ENCODE results near the gene KIAA1328. TPM values are rescaled to one million over a fixed set of nuclear protein-coding genes. Genes with fewer than 3 reads are reported as not detected.
"Not testable (repeated sequence)": the region's sequence is repeated elsewhere in the genome, so short reads cannot be mapped to it uniquely, and the experiment has no call there.

KIAA1328 gene
- total RNA-seq, 4 donors from 2014 or later, result 21.2 to 26.6 (median 24.8) TPM

GRCh38 chr18:36813824-36814223 is 15.1 kb upstream of the KIAA1328 start:
- Histone ChIP-seq H3K4me3 (replicated peaks in 1 of 3) (no peak overlapping the region), H3K4me1 (peaks cover 3 to 8% of the 10 kb centered on the region in 2 donors), H3K27ac (no peak overlapping the region), H3K9me3 (no peaks in the 10 kb centered on the region), H3K36me3 (peaks cover 0 to 5% of the 10 kb centered on the region in 2 donors), H3K27me3 (no peaks in the 10 kb centered on the region)
- intact Hi-C loops (cut with DNase I), result no loop called here
- no peak for DNase-seq
- WGBS, 2 donors, result 87 to 88% methylated on average over 3 of the region's 3 CpGs
- TF ChIP-seq CTCF (IDR thresholded peaks at IDR 0.05), result no peak
- TF ChIP-seq POLR2A (IDR thresholded peaks at IDR 0.05), result no peak

- Histone ChIP-seq H3K9me3 (no peaks in the 10 kb centered on the region), H3K36me3 (peaks cover 0 to 5% of the 10 kb centered on the region in 2 donors), H3K27me3 (no peaks in the 10 kb centered on the region), H3K4me1 (peaks cover 3 to 8% of the 10 kb centered on the region in 2 donors), H3K4me3 (replicated peaks in 1 of 3) (no peak overlapping the region), H3K27ac (no peak overlapping the region)
- 0 to 29% methylated on average over 1 of the region's 1 CpG for WGBS, 2 donors
- intact Hi-C loops (cut with DNase I), result no loop called here
- TF ChIP-seq POLR2A (IDR thresholded peaks at IDR 0.05) (no peak), CTCF (IDR thresholded peaks at IDR 0.05) (no peak)
- peak; percentile 22 to 35 for DNase-seq
These were observed 13.9 kb upstream of the KIAA1328 start for GRCh38 chr18:36814994-36815393.

- not testable (repeated sequence) for H3K36me3 ChIP-seq
These were observed 12.8 kb upstream of the KIAA1328 start for GRCh38 chr18:36816096-36816495.

GRCh38 chr18:36817039-36817438 is 11.9 kb upstream of the KIAA1328 start:
- intact Hi-C loops (cut with DNase I), result no loop called here
- DNase-seq, result no peak
- Histone ChIP-seq H3K4me3 (replicated peaks in 1 of 3) (no peak overlapping the region), H3K27ac (no peak overlapping the region), H3K4me1 (peaks cover 3 to 8% of the 10 kb centered on the region in 2 donors), H3K27me3 (no peaks in the 10 kb centered on the region), H3K9me3 (no peaks in the 10 kb centered on the region), H3K36me3 (peaks cover 0 to 5% of the 10 kb centered on the region in 2 donors)
- no peak for TF ChIP-seq POLR2A (IDR thresholded peaks at IDR 0.05)
- WGBS, 2 donors, result 89 to 91% methylated on average over 1 of the region's 1 CpG

More at GRCh38 chr18:36816096-36816495, 12.8 kb upstream of the KIAA1328 start:
- DNase-seq; intact Hi-C loops (cut with DNase I); H3K4me1 ChIP-seq; H3K27ac ChIP-seq; H3K4me3 ChIP-seq (replicated peaks in 1 of 3); H3K27me3 ChIP-seq; H3K9me3 ChIP-seq: not testable (repeated sequence)

- no peaks in the 10 kb centered on the region for H3K27me3 ChIP-seq
- WGBS, 2 donors, result 90 to 92% methylated on average over 3 of the region's 3 CpGs
- TF ChIP-seq CTCF (IDR thresholded peaks at IDR 0.05), result no peak
- no peak for TF ChIP-seq POLR2A (IDR thresholded peaks at IDR 0.05)
- intact Hi-C loops (cut with DNase I), result no loop called here
- H3K4me3 ChIP-seq (replicated peaks in 1 of 3), result no peak overlapping the region
- H3K4me1 ChIP-seq, result peaks cover 3 to 8% of the 10 kb centered on the region in 2 donors
- no peak for DNase-seq
- H3K27ac ChIP-seq, result no peak overlapping the region
- H3K36me3 ChIP-seq, result peaks cover 0 to 5% of the 10 kb centered on the region in 2 donors
- no peaks in the 10 kb centered on the region for H3K9me3 ChIP-seq
These were observed 10.3 kb upstream of the KIAA1328 start for GRCh38 chr18:36818652-36819051.

GRCh38 chr18:36819621-36820020 is 9.3 kb upstream of the KIAA1328 start:
- intact Hi-C loops (cut with DNase I), result no loop called here
- Histone ChIP-seq H3K4me3 (replicated peaks in 1 of 3) (no peak overlapping the region), H3K27me3 (no peaks in the 10 kb centered on the region), H3K27ac (no peak overlapping the region), H3K9me3 (no peaks in the 10 kb centered on the region), H3K36me3 (peaks cover 0 to 5% of the 10 kb centered on the region in 2 donors), H3K4me1 (peaks cover 3 to 8% of the 10 kb centered on the region in 2 donors)
- TF ChIP-seq POLR2A (IDR thresholded peaks at IDR 0.05) (no peak), CTCF (IDR thresholded peaks at IDR 0.05) (no peak)
- no peak for DNase-seq
